Common myeloid progenitor, CD34-positive (primary cell): Measurements from ENCODE around the gene ZNF212.
"Not testable (repeated sequence)": the region's sequence is repeated elsewhere in the genome, so short reads cannot be mapped to it uniquely, and the experiment has no call there.

Experiments used
- CTCF ChIA-PET: fragments of 350-600 bp; sonication (Branson Sonifier 250); formaldehyde crosslinking; loops from one replicate; lab custom pipeline; 2021; ENCODE audit warnings: antibody characterized with exemption; lab: Charles Lee
- POLR2A ChIA-PET: fragments of 350-600 bp; sonication (Branson Sonifier 250); formaldehyde crosslinking; loops from one replicate; lab custom pipeline; 2021; ENCODE audit warnings: antibody characterized with exemption; lab: Charles Lee
- DNase-seq, 3 donors: peaks; one replicate each; pipeline versions ENCODE4 v3.0.0 to v3.0.0-alpha.2; 2013
- H3K27ac ChIP-seq, 2 experiments: 1 replicate in 1 of 2; 2 replicates in 1 of 2; pipeline ENCODE4 v1.7.0; 2013; ENCODE audit warnings: inconsistent platforms in 2 of 2, low read length in 2 of 2, mild to moderate bottlenecking in 2 of 2, low read depth in 1 of 2, moderate library complexity in 1 of 2; ENCODE audit not compliant: severe bottlenecking in 2 of 2, insufficient read depth in 1 of 2, poor library complexity in 1 of 2
- H3K27me3 ChIP-seq, 5 experiments: replicated peaks in 2 of 5; 1 replicate in 3 of 5; 2 replicates in 2 of 5; pipeline versions ENCODE4 v1.6.1 to v1.7.0; 2013; ENCODE audit warnings: low read length in 4 of 5, mild to moderate bottlenecking in 2 of 5, moderate library complexity in 2 of 5, inconsistent platforms in 1 of 5; ENCODE audit not compliant: insufficient read depth in 5 of 5, control insufficient read depth in 4 of 5
- H3K36me3 ChIP-seq, 4 experiments: 1 replicate in 2 of 4; 2 replicates in 2 of 4; pipeline versions ENCODE4 v1.6.1 to v1.7.0; 2013; ENCODE audit warnings: low read length in 3 of 4, control low read depth in 1 of 4, mild to moderate bottlenecking in 1 of 4; ENCODE audit not compliant: control insufficient read depth in 4 of 4, insufficient read depth in 4 of 4
- H3K4me1 ChIP-seq, 4 experiments: 1 replicate in 3 of 4; 2 replicates in 1 of 4; pipeline versions ENCODE4 v1.6.1 to v1.7.1; 2013; ENCODE audit warnings: low read length in 3 of 4, mild to moderate bottlenecking in 3 of 4, control low read depth in 1 of 4, inconsistent platforms in 1 of 4, moderate library complexity in 1 of 4; ENCODE audit not compliant: control insufficient read depth in 4 of 4, insufficient read depth in 4 of 4; ENCODE audit errors: control extremely low read depth in 1 of 4
- H3K4me3 ChIP-seq, 7 experiments: 1 replicate in 4 of 7; 2 replicates in 3 of 7; pipeline versions ENCODE4 v1.5.1 to v1.7.0; 2013; ENCODE audit warnings: mild to moderate bottlenecking in 7 of 7, low read length in 6 of 7, moderate library complexity in 6 of 7, inconsistent platforms in 2 of 7, low read depth in 2 of 7, control low read depth in 1 of 7; ENCODE audit not compliant: insufficient read depth in 4 of 7, control insufficient read depth in 1 of 7; ENCODE audit errors: extremely low read depth in 1 of 7
- H3K9me3 ChIP-seq, 5 experiments: 1 replicate in 4 of 5; 2 replicates in 1 of 5; pipeline versions ENCODE4 v1.6.1 to v1.7.1; 2013; ENCODE audit warnings: low read length in 4 of 5, mild to moderate bottlenecking in 2 of 5, inconsistent platforms in 1 of 5, low read depth in 1 of 5, moderate library complexity in 1 of 5; ENCODE audit not compliant: control insufficient read depth in 4 of 5, insufficient read depth in 2 of 5; ENCODE audit errors: control extremely low read depth in 1 of 5
- WGBS: methylation state at CpG from one replicate; pipeline ENCODE4 v1.1.5; 2013; ENCODE audit not compliant: insufficient coverage; 5-methylcytosine and 5-hydroxymethylcytosine counted together

Gene ZNF212

GRCh38 chr7:149250151-149250550, 10.7 kb downstream of the ZNF212 start:
- H3K4me3 ChIP-seq, H3K27ac ChIP-seq, H3K9me3 ChIP-seq, H3K27me3 ChIP-seq, H3K4me1 ChIP-seq, POLR2A ChIA-PET, DNase-seq: not testable (repeated sequence)
- WGBS, result 95% methylated on average over 13 of the region's 18 CpGs
- CTCF ChIA-PET, result interaction anchor here (1.5 kb wide), 1 partner anchor 9 kb away, joined by 3 read pairs; no protein-coding TSS in a partner anchor
- peaks cover 20 to 45% (median 41%) of the 10 kb centered on the region in 4 experiments for H3K36me3 ChIP-seq

- CTCF ChIA-PET, result interaction anchor here (1.8 kb wide), 1 partner anchor 10 kb away, joined by 12 read pairs; the partner anchor contains the start of gene ZNF783
- H3K27me3 ChIP-seq, H3K27ac ChIP-seq, H3K4me1 ChIP-seq, H3K4me3 ChIP-seq, H3K9me3 ChIP-seq, POLR2A ChIA-PET, DNase-seq: not testable (repeated sequence)
- 93% methylated on average over 9 of the region's 10 CpGs for WGBS
- peaks cover 24 to 56% (median 48%) of the 10 kb centered on the region in 4 experiments for H3K36me3 ChIP-seq
These were observed 12.1 kb downstream of the ZNF212 start for GRCh38 chr7:149251518-149251917.

GRCh38 chr7:149252378-149252777, 12.9 kb downstream of the ZNF212 start:
- peaks cover 24 to 57% (median 49%) of the 10 kb centered on the region in 4 experiments for H3K36me3 ChIP-seq

GRCh38 chr7:149253665-149254064, 14.2 kb downstream of the ZNF212 start:
- Histone ChIP-seq H3K36me3 (peaks cover 19 to 57% (median 49%) of the 10 kb centered on the region in 4 experiments), H3K27me3 (no peaks in the 10 kb centered on the region), H3K4me1 (peaks cover 0 to 1% (median 0%) of the 10 kb centered on the region in 4 experiments), H3K27ac (no peak overlapping the region), H3K4me3 (no peak overlapping the region), H3K9me3 (no peaks in the 10 kb centered on the region)
- WGBS, result 97% methylated on average over 7 of the region's 7 CpGs
- ChIA-PET POLR2A (no interaction called here), CTCF (interaction anchor here (0.6 to 0.9 kb wide), 2 partner anchors 15 to 169 kb away, joined by 3 to 4 read pairs; no protein-coding TSS in a partner anchor)
- no peak for DNase-seq

More at GRCh38 chr7:149252378-149252777, 12.9 kb downstream of the ZNF212 start:
- ChIA-PET POLR2A (no interaction called here), CTCF (interaction anchor here (1.1 to 1.8 kb wide), 2 partner anchors 9 to 11 kb away, joined by 3 to 12 read pairs; partner anchors contain the start of gene ZNF783)
- H3K4me1 ChIP-seq, result peaks cover 0 to 1% (median 0%) of the 10 kb centered on the region in 4 experiments
- 100% methylated on average over 2 of the region's 2 CpGs for WGBS
- no peak for DNase-seq
- H3K27ac ChIP-seq, result no peak overlapping the region
- H3K27me3 ChIP-seq, result no peaks in the 10 kb centered on the region
- no peaks in the 10 kb centered on the region for H3K9me3 ChIP-seq
- H3K4me3 ChIP-seq, result no peak overlapping the region

GRCh38 chr7:149254181-149254858, 14.9 kb downstream of the ZNF212 start:
- no peaks in the 10 kb centered on the region for H3K4me1 ChIP-seq
- no peak overlapping the region for H3K4me3 ChIP-seq
- no peak for DNase-seq
- H3K36me3 ChIP-seq, result peaks cover 19 to 57% (median 49%) of the 10 kb centered on the region in 4 experiments
- no peaks in the 10 kb centered on the region for H3K9me3 ChIP-seq
- ChIA-PET POLR2A (no interaction called here), CTCF (no interaction called here)
- WGBS, result 98% methylated on average over 9 of the region's 16 CpGs
- no peaks in the 10 kb centered on the region for H3K27me3 ChIP-seq
- no peak overlapping the region for H3K27ac ChIP-seq

- H3K27me3 ChIP-seq, result no peaks in the 10 kb centered on the region
- no peaks in the 10 kb centered on the region for H3K9me3 ChIP-seq
- H3K27ac ChIP-seq, result no peak overlapping the region
- no peak overlapping the region for H3K4me3 ChIP-seq
- peaks cover 19 to 54% (median 45%) of the 10 kb centered on the region in 4 experiments for H3K36me3 ChIP-seq
- ChIA-PET CTCF (no interaction called here), POLR2A (no interaction called here)
- no peak for DNase-seq
- 100% methylated on average over 2 of the region's 5 CpGs for WGBS
- H3K4me1 ChIP-seq, result no peaks in the 10 kb centered on the region
These were observed 15.7 kb downstream of the ZNF212 start for GRCh38 chr7:149255174-149255573.

- no peak overlapping the region for H3K27ac ChIP-seq
- WGBS, result 83% methylated on average over 2 of the region's 4 CpGs
- H3K36me3 ChIP-seq, result peaks cover 19 to 45% (median 37%) of the 10 kb centered on the region in 4 experiments
These were observed 17.1 kb downstream of the ZNF212 start for GRCh38 chr7:149256568-149256967.

More at GRCh38 chr7:149256568-149256967, 17.1 kb downstream of the ZNF212 start:
- POLR2A ChIA-PET, result no interaction called here
- no peaks in the 10 kb centered on the region for H3K27me3 ChIP-seq
- no peaks in the 10 kb centered on the region for H3K9me3 ChIP-seq
- peaks cover 0 to 5% (median 4%) of the 10 kb centered on the region in 4 experiments for H3K4me1 ChIP-seq
- no peak for DNase-seq
- CTCF ChIA-PET, result no interaction called here
- H3K4me3 ChIP-seq, result no peak overlapping the region
